ENCODE results near the gene NTRK2. TPM values are rescaled to one million over a fixed set of nuclear protein-coding genes. Genes with fewer than 3 reads are reported as not detected.

The NTRK2 gene
- total and polyA plus RNA-seq, 10 of the 15 experiments (the other 5 are each of a cell fraction or from before 2014, with no cell fraction given) = 0.42 to 4.6 (median 0.65) TPM

GRCh38 chr9:84761137-84761808 is 91.7 kb downstream of the NTRK2 start:
- no peak overlapping the region for H3K4me3 ChIP-seq
- no peaks in the 10 kb centered on the region for H3K79me2 ChIP-seq (ENCODE audit: control insufficient read depth, insufficient read depth, low read length)
- no peak for DNase-seq (ENCODE audit: low read depth, low spot score)
- in situ Hi-C loops (cut with MboI) (loop anchor here (25.0 kb wide), 1 partner anchor 774 kb away; the partner anchor contains the start of genes HNRNPK and RMI1), intact Hi-C loops (cut with micrococcal nuclease; ENCODE audit: unreplicated experiment) (loop anchor here (2.0 kb wide), 1 partner anchor 18 kb away; no protein-coding TSS in a partner anchor)
- H3K9ac ChIP-seq (ENCODE audit: control insufficient read depth, insufficient read depth, low read length) = peak overlapping the region; percentile 12; the same call in 1 of the 2 replicates
- 50% methylated on average over 2 of the region's 2 CpGs for WGBS (ENCODE audit: insufficient coverage, insufficient replicate concordance, low lambda C conversion rate, missing lambda C conversion rate)
- ChIA-PET POLR2A (interaction anchor here (1.0 to 1.9 kb wide), 2 partner anchors 10 to 19 kb away, joined by 3 to 8 read pairs; no protein-coding TSS in a partner anchor), SMC1A (ENCODE audit: uncharacterized antibody, unreplicated experiment) (interaction anchor here (1.5 to 15.0 kb wide), 7 partner anchors 9 to 66 kb away, joined by 4 to 204 read pairs (median 18); no protein-coding TSS in a partner anchor), RAD21 (ENCODE audit: unreplicated experiment) (interaction anchor here (1.7 kb wide), 1 partner anchor 64 kb away, joined by 4 read pairs; no protein-coding TSS in a partner anchor), CTCF (interaction anchor here (0.6 to 14.7 kb wide), 2 partner anchors 19 to 63 kb away, joined by 3 to 177 read pairs; no protein-coding TSS in a partner anchor)
- H3K4me1 ChIP-seq (ENCODE audit: control insufficient read depth, insufficient read depth, low read length) = peaks cover 14% of the 10 kb centered on the region
- no TSS peak for BruUV-seq (replicated peaks)
- H4K20me1 ChIP-seq (ENCODE audit: control insufficient read depth, insufficient read depth) = no peaks in the 10 kb centered on the region
- no peak for FAIRE-seq
- no peaks in the 10 kb centered on the region; a peak in 1 of 4 replicates for H3K36me3 ChIP-seq (ENCODE audit: control insufficient read depth in 2 of 2, insufficient read depth in 2 of 2, low read length in 1 of 2)
- peak overlapping the region; percentile 82; the same call in 1 of the 2 replicates for H3K27ac ChIP-seq (ENCODE audit: control insufficient read depth, insufficient read depth)
- H3K27me3 ChIP-seq (replicated peaks in 1 of 2; ENCODE audit: control insufficient read depth in 2 of 2, insufficient read depth in 2 of 2, low read length in 1 of 2) = no peaks in the 10 kb centered on the region
- peak overlapping the region; percentile 28 for H2AFZ ChIP-seq (ENCODE audit: control insufficient read depth, low read depth, low read length)
- H3K4me2 ChIP-seq (ENCODE audit: control insufficient read depth, insufficient read depth) = peak overlapping the region; percentile 30
- ATAC-seq = peak; percentile 73
- H3K9me3 ChIP-seq (replicated peaks; ENCODE audit: control insufficient read depth, insufficient read depth, low read length) = peaks cover 22% of the 10 kb centered on the region
- TF ChIP-seq ZNF687 (IDR thresholded peaks at IDR 0.05) (no peak), RUNX3 (IDR thresholded peaks at IDR 0.05; ENCODE audit: low read length) (peak; percentile 85), ATF2 (IDR thresholded peaks at IDR 0.05; ENCODE audit: low read length) (peak; percentile 28), IRF5 (IDR thresholded peaks at IDR 0.05; ENCODE audit: borderline replicate concordance) (no peak), ZNF274 (IDR thresholded peaks at IDR 0.05; ENCODE audit: insufficient read depth, insufficient read length) (no peak), NBN (IDR thresholded peaks at IDR 0.05) (peak; percentile 35; the same call in 1 of the 2 replicates), SP1 (IDR thresholded peaks at IDR 0.05; ENCODE audit: low read depth, low read length) (no peak), RELA (IDR thresholded peaks at IDR 0.05; ENCODE audit: borderline replicate concordance, partially characterized antibody) (no peak), NFIC (IDR thresholded peaks at IDR 0.05; ENCODE audit: low read depth, low read length) (no peak), SUZ12 (IDR thresholded peaks at IDR 0.05; ENCODE audit: unreplicated experiment) (no peak), SIN3A (IDR thresholded peaks at IDR 0.05; ENCODE audit: low read depth, low read length) (no peak), ATF3 (IDR thresholded peaks at IDR 0.05; ENCODE audit: borderline replicate concordance, extremely low read depth, low read depth, low read length) (no peak), ATF7 (IDR thresholded peaks at IDR 0.05; ENCODE audit: low read depth) (peak; percentile 60; the same call in 1 of the 2 replicates), MEF2B (IDR thresholded peaks at IDR 0.05; ENCODE audit: partially characterized antibody, poor library complexity, severe bottlenecking) (peak; percentile 61), HDGF (IDR thresholded peaks at IDR 0.05) (0 out of 2 replicates have a peak, but pooled peaks have one; percentile 42), PML (IDR thresholded peaks at IDR 0.05; ENCODE audit: low read length) (no peak), BMI1 (IDR thresholded peaks at IDR 0.05; ENCODE audit: borderline replicate concordance) (no peak)
